Endothelial cell of umbilical vein (primary cell): ENCODE measurements around the gene UBN2. TPM values are rescaled to one million over a fixed set of nuclear protein-coding genes. Genes with fewer than 3 reads are reported as not detected.

ENCODE experiments used
- BruUV-seq: library from RNA; stranded (reverse); fragments of 400-500 nt; replicated peaks from 2 replicates; lab custom pipeline; 2021; lab: Mats Ljungman, UMichigan
- CTCF ChIA-PET: fragments of 300-600, 350-600 bp; sonication (Branson Sonifier 250); formaldehyde crosslinking; loops from one replicate; lab custom pipeline; 2021; ENCODE audit warnings: antibody characterized with exemption, inconsistent platforms; lab: Charles Lee
- POLR2A ChIA-PET: fragments of 300-600, 350-600 bp; sonication (Branson Sonifier 250); formaldehyde crosslinking; loops from one replicate; lab custom pipeline; 2021; ENCODE audit warnings: antibody characterized with exemption, inconsistent platforms; lab: Charles Lee
- DNase-seq: peaks from one replicate; pipeline ENCODE4 v3.0.0-alpha.2; 2011; ENCODE audit warnings: low read depth, low spot score
- FAIRE-seq: peaks from 2 replicates; lab custom pipeline; 2011; peaks lifted over from hg19 to GRCh38; lab: Jason Lieb, UNC
- H2AFZ ChIP-seq: 2 replicates; pipeline ENCODE4 v1.6.0; 2012; ENCODE audit warnings: low read depth, low read length, control low read depth, inconsistent platforms
- H3K27ac ChIP-seq: 2 replicates; pipeline ENCODE4 v1.5.1; 2011; ENCODE audit warnings: low read depth, mild to moderate bottlenecking, control low read depth, low read length, moderate library complexity; ENCODE audit not compliant: insufficient read depth
- H3K27me3 ChIP-seq, 2 experiments: 2 replicates each; pipeline versions ENCODE4 v1.6.0 to v1.6.1; 2011; ENCODE audit warnings: low read length in 2 of 2, mixed read lengths in 1 of 2; ENCODE audit not compliant: control insufficient read depth in 2 of 2, insufficient read depth in 2 of 2
- H3K36me3 ChIP-seq, 2 experiments: 2 replicates in 1 of 2; 3 replicates in 1 of 2; pipeline ENCODE4 v1.5.1; 2011; ENCODE audit warnings: low read length in 2 of 2, mild to moderate bottlenecking in 1 of 2, moderate library complexity in 1 of 2; ENCODE audit not compliant: control insufficient read depth in 2 of 2, insufficient read depth in 2 of 2; ENCODE audit errors: extremely low read depth in 1 of 2
- H3K4me1 ChIP-seq: 3 replicates; pipeline ENCODE4 v1.5.1; 2011; ENCODE audit warnings: mild to moderate bottlenecking, low read length; ENCODE audit not compliant: control insufficient read depth, insufficient read depth; ENCODE audit errors: extremely low read depth
- H3K4me2 ChIP-seq: 2 replicates; pipeline ENCODE4 v1.6.1; 2011; ENCODE audit warnings: low read length, control low read depth, mixed read lengths; ENCODE audit not compliant: insufficient read depth
- H3K4me3 ChIP-seq, 3 experiments: fragments of 200-600 bp in 1 of 3; sonication (generic), shearing (Covaris generic) in 1 of 3; replicated peaks in 1 of 3; 2 replicates each; pipeline ENCODE4 v1.5.1; 2011 to 2016; ENCODE audit warnings: control low read depth in 3 of 3, low read length in 3 of 3, mild to moderate bottlenecking in 2 of 3, inconsistent platforms in 1 of 3, low read depth in 1 of 3, moderate library complexity in 1 of 3; ENCODE audit not compliant: insufficient read depth in 1 of 3
- H3K79me2 ChIP-seq: 2 replicates; pipeline ENCODE4 v1.6.0; 2012; ENCODE audit warnings: low read length, inconsistent platforms; ENCODE audit not compliant: control insufficient read depth, insufficient read depth
- H3K9ac ChIP-seq: replicated peaks from 2 replicates; pipeline ENCODE3; 2011; ENCODE audit warnings: low read length, control low read depth; ENCODE audit not compliant: insufficient read depth; ENCODE audit errors: extremely low read depth
- H3K9me1 ChIP-seq: replicated peaks from 3 replicates; pipeline ENCODE4 v1.6.0; 2011; ENCODE audit warnings: mild to moderate bottlenecking, low read length; ENCODE audit not compliant: control insufficient read depth, insufficient read depth; ENCODE audit errors: extremely low read depth
- H3K9me3 ChIP-seq: replicated peaks from 2 replicates; pipeline ENCODE4 v1.5.1; 2012; ENCODE audit warnings: low read length, inconsistent platforms; ENCODE audit not compliant: control insufficient read depth, insufficient read depth
- H4K20me1 ChIP-seq: replicated peaks from 2 replicates; pipeline ENCODE3; 2011; ENCODE audit warnings: mild to moderate bottlenecking, low read length; ENCODE audit not compliant: control insufficient read depth, insufficient read depth; ENCODE audit errors: extremely low read depth
- EZH2 ChIP-seq: IDR thresholded peaks from 2 replicates; pipeline ENCODE4 v1.6.1; 2012; ENCODE audit warnings: borderline replicate concordance, low read depth, mild to moderate bottlenecking, moderate library complexity, low read length, inconsistent platforms; ENCODE audit not compliant: severe bottlenecking
- FOS ChIP-seq: IDR thresholded peaks from 2 replicates; pipeline ENCODE4 v1.6.1; 2011; ENCODE audit warnings: mild to moderate bottlenecking, low read length, moderate library complexity, borderline replicate concordance; ENCODE audit not compliant: insufficient read depth
- GATA2 ChIP-seq: IDR thresholded peaks from 2 replicates; pipeline ENCODE4 v1.7.0; 2011; ENCODE audit warnings: low read depth, mild to moderate bottlenecking, moderate library complexity, mixed read lengths, low read length; ENCODE audit not compliant: insufficient read length, insufficient read depth
- JUN ChIP-seq: IDR thresholded peaks from 2 replicates; pipeline ENCODE4 v1.6.1; 2011; ENCODE audit warnings: borderline replicate concordance, low read depth; ENCODE audit not compliant: insufficient read length, insufficient read depth
- MAX ChIP-seq: IDR thresholded peaks from 2 replicates; pipeline ENCODE4 v1.6.1; 2011; ENCODE audit not compliant: insufficient read depth, insufficient read length
- MYC ChIP-seq: IDR thresholded peaks from one replicate; pipeline ENCODE4 v1.6.1; 2011; ENCODE audit warnings: mild to moderate bottlenecking, low read depth, low read length
- POLR2A ChIP-seq: IDR thresholded peaks from 2 replicates; pipeline ENCODE4 v1.6.1; 2012; ENCODE audit warnings: low read depth, mild to moderate bottlenecking, control low read depth, low read length
- POLR2AphosphoS5 ChIP-seq: IDR thresholded peaks from 2 replicates; pipeline ENCODE4 v1.6.1; 2012; ENCODE audit warnings: low read depth, mild to moderate bottlenecking, control low read depth, low read length, moderate library complexity; ENCODE audit not compliant: insufficient read depth
- dilution Hi-C: fragments of 300-500 bp; cut with MboI; formaldehyde crosslinking; loops from one replicate; pipeline ENCODE4 v1.15.0; 2019; ENCODE audit warnings: low sequenced_read_pairs; ENCODE audit not compliant: extremely low pct_ligation_motif_present
- intact Hi-C: fragments of 100-400 bp; cut with micrococcal nuclease; formaldehyde crosslinking; loops from one replicate; pipeline ENCODE4 v1.10.0; 2022
- polyA plus RNA-seq, 4 experiments: library from polyadenylated mRNA; depleted of rRNA in 3 of 4; stranded (reverse) in 3 of 4; unstranded in 1 of 4; fragments of >200 nt; gene quantifications; 2 replicates each; pipeline versions ENCODE4 v1.2.1 to v1.2.3, GENCODE V29; 2011 to 2012; ENCODE audit warnings: missing spikeins in 1 of 4
- total RNA-seq: library from RNA; stranded (reverse); gene quantifications from 2 replicates; pipeline ENCODE4 v1.2.3, GENCODE V29; 2021
- TF ChIP-seq, protein P1 (sequence below), 2 donors: IDR thresholded peaks; 1 replicate in 1 of 2; 2 replicates in 1 of 2; pipeline ENCODE4 v1.5.1; 2011; ENCODE audit warnings: low read length in 2 of 2, mild to moderate bottlenecking in 2 of 2, moderate library complexity in 2 of 2, control low read depth in 1 of 2, inconsistent platforms in 1 of 2, low read depth in 1 of 2; ENCODE audit not compliant: insufficient read depth in 1 of 2; ENCODE audit errors: extremely low read depth in 1 of 2

Gene UBN2
- total and polyA plus RNA-seq, 2 donors (not counting 3 experiments of a cell fraction or from before 2014, with no cell fraction given) = 2.2 to 14.2 TPM

DNA sequence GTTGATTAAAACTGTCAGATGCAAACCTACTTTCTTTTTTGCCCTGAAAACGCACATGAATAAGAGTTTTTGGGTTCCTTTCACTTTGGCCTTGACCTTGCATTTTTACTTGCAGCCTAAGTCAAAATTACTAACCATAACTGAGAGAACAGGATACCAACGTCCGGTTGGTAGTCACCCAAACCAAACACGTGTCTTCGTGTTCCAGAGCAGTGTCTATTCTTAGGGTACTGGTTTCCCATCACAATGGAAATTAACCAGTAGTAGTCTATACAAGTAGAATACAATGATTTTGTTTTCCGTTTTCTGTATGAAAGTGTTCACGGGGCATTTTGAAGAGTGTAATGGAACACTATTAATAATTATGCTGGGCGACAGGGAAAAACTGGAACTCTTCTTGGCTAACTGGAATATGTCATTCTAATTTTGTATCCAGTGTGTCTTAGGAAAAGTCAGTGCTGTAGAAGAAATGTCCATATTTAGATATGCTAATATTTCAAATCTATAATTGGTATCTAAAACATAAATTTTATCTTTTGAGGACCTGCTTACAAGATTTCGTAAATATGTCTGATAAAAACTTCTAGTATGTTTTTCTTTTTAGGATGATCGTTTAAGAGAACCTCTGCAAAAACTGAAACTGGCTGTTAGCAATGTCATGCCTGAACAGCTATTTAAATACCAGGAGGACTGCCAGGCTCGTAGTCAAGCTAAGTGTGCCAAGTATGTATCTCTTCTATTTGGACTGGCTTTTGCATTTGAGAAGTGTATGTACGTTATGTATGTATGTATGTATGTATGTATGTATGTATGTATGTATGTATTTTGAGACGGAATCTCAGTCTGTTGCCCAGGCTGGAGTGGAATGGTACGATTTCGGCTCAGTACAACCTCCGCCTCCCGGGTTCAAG is 40.9 kb downstream of the UBN2 start:
- Histone ChIP-seq H2AFZ (no peak overlapping the region), H3K27ac (no peak overlapping the region), H3K9ac (no peak overlapping the region), H3K79me2 (no peaks in the 10 kb centered on the region), H3K4me3 (no peak overlapping the region), H3K9me3 (no peaks in the 10 kb centered on the region), H3K4me1 (no peaks in the 10 kb centered on the region), H4K20me1 (no peaks in the 10 kb centered on the region), H3K27me3 (no peaks in the 10 kb centered on the region), H3K36me3 (peaks cover 3 to 11% of the 10 kb centered on the region in 2 experiments), H3K4me2 (no peak overlapping the region), H3K9me1 (no peaks in the 10 kb centered on the region)
- TF ChIP-seq POLR2AphosphoS5 = no peak
- no peak for TF ChIP-seq GATA2
- no peak for TF ChIP-seq POLR2A
- ChIA-PET CTCF (no interaction called here), POLR2A (no interaction called here)
- dilution Hi-C loops (no loop called here), intact Hi-C loops (no loop called here)
- DNase-seq (no peak), FAIRE-seq (no peak)
- BruUV-seq = no TSS peak

DNA sequence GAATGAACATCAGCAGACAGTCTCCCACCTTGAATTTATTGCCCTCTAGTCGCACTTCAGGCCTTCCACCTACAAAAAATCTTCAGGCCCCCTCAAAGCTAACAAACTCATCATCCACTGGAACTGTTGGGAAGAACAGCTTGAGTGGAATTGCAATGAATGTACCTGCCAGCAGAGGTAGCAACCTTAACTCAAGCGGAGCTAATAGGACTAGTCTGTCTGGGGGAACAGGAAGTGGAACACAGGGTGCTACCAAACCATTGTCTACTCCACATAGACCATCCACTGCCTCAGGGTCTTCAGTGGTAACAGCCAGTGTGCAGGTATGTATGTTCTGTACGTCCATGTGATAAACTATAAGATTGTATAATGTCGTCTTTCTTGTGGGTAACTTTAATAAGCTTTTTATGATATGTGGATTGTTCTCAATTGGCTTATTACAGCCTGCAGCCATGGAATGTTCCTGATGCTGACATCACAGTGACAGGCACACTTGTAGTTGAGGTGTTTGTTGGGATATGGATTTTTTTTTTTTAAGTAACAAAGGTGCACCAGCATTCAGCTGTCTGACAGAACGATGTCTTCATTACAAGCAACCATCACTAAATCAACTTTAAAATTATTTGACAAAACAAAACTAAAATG is 53.3 kb downstream of the UBN2 start:
- no peak overlapping the region for H3K9ac ChIP-seq
- H3K4me3 ChIP-seq = no peak overlapping the region
- no peaks in the 10 kb centered on the region for H4K20me1 ChIP-seq
- dilution Hi-C loops = no loop called here
- no peaks in the 10 kb centered on the region for H3K27me3 ChIP-seq
- DNase-seq = no peak
- no peak overlapping the region for H3K27ac ChIP-seq
- no peaks in the 10 kb centered on the region for H3K9me1 ChIP-seq
- H3K9me3 ChIP-seq = no peaks in the 10 kb centered on the region
- H3K4me2 ChIP-seq = no peak overlapping the region
- POLR2A ChIA-PET = no interaction called here
- no peaks in the 10 kb centered on the region for H3K4me1 ChIP-seq
- intact Hi-C loops = no loop called here
- no peak overlapping the region for H2AFZ ChIP-seq
- BruUV-seq = no TSS peak
- H3K79me2 ChIP-seq = no peaks in the 10 kb centered on the region
- CTCF ChIA-PET = interaction anchor here (2.1 kb wide), 1 partner anchor 14 kb away, joined by 6 read pairs; no protein-coding TSS in a partner anchor
- TF ChIP-seq, protein P1, sequence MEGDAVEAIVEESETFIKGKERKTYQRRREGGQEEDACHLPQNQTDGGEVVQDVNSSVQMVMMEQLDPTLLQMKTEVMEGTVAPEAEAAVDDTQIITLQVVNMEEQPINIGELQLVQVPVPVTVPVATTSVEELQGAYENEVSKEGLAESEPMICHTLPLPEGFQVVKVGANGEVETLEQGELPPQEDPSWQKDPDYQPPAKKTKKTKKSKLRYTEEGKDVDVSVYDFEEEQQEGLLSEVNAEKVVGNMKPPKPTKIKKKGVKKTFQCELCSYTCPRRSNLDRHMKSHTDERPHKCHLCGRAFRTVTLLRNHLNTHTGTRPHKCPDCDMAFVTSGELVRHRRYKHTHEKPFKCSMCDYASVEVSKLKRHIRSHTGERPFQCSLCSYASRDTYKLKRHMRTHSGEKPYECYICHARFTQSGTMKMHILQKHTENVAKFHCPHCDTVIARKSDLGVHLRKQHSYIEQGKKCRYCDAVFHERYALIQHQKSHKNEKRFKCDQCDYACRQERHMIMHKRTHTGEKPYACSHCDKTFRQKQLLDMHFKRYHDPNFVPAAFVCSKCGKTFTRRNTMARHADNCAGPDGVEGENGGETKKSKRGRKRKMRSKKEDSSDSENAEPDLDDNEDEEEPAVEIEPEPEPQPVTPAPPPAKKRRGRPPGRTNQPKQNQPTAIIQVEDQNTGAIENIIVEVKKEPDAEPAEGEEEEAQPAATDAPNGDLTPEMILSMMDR (IDR thresholded peaks at IDR 0.05; ENCODE audit: extremely low read depth in 1 of 2, insufficient read depth in 1 of 2, low read depth in 1 of 2, low read length in 2 of 2) = no peak
- no peak for TF ChIP-seq MYC
- TF ChIP-seq JUN = no peak
- TF ChIP-seq GATA2 = no peak
- no peak for TF ChIP-seq FOS
- no peak for TF ChIP-seq POLR2AphosphoS5
- TF ChIP-seq EZH2 = no peak
- no peak for TF ChIP-seq MAX
- no peak for TF ChIP-seq POLR2A
- FAIRE-seq = no peak
- H3K36me3 ChIP-seq = peaks cover 8 to 12% of the 10 kb centered on the region in 2 experiments
